ENCODE results near the gene ASXL1. TPM values are rescaled to one million over a fixed set of nuclear protein-coding genes. Genes with fewer than 3 reads are reported as not detected.

Gene ASXL1
- total RNA-seq, 2 donors from 2014 or later, result 74.5 to 135 TPM

GRCh38 chr20:32461836-32462600, 103.9 kb downstream of the ASXL1 start:
- Histone ChIP-seq H3K4me1 (ENCODE audit: control insufficient read depth in 1 of 2, low read depth in 2 of 2) (peaks cover 0 to 8% of the 10 kb centered on the region in 2 donors), H3K4me3 (no peak overlapping the region), H3K27me3 (replicated peaks; ENCODE audit: insufficient read depth) (no peaks in the 10 kb centered on the region), H3K36me3 (no peaks in the 10 kb centered on the region), H3K9me3 (no peaks in the 10 kb centered on the region), H3K27ac (no peak overlapping the region)
- no peak for ATAC-seq (ENCODE audit: insufficient number of reproducible peaks, low FRiP score, low read depth)
- TF ChIP-seq CTCF (IDR thresholded peaks at IDR 0.05), result no peak
- no peak for DNase-seq (ENCODE audit: low spot score)

GRCh38 chr20:32462900-32463641, 104.9 kb downstream of the ASXL1 start:
- no peak overlapping the region for H3K4me3 ChIP-seq
- no peak for TF ChIP-seq CTCF (IDR thresholded peaks at IDR 0.05)
- no peak overlapping the region for H3K27ac ChIP-seq
- H3K36me3 ChIP-seq, result no peaks in the 10 kb centered on the region
- no peak for ATAC-seq (ENCODE audit: insufficient number of reproducible peaks, low FRiP score, low read depth)
- H3K9me3 ChIP-seq, result no peaks in the 10 kb centered on the region
- DNase-seq (ENCODE audit: low spot score), result no peak
- peaks cover 0 to under 1% of the 10 kb centered on the region in 2 donors for H3K4me1 ChIP-seq (ENCODE audit: control insufficient read depth in 1 of 2, low read depth in 2 of 2)
- no peaks in the 10 kb centered on the region for H3K27me3 ChIP-seq (replicated peaks; ENCODE audit: insufficient read depth)

- no peak overlapping the region for H3K27ac ChIP-seq
- TF ChIP-seq CTCF (IDR thresholded peaks at IDR 0.05), result no peak
- DNase-seq (ENCODE audit: low spot score) (no peak), ATAC-seq (ENCODE audit: insufficient number of reproducible peaks, low FRiP score, low read depth) (no peak)
- H3K4me3 ChIP-seq, result no peak overlapping the region
- H3K27me3 ChIP-seq (replicated peaks; ENCODE audit: insufficient read depth), result no peaks in the 10 kb centered on the region
- H3K9me3 ChIP-seq, result no peaks in the 10 kb centered on the region
- no peaks in the 10 kb centered on the region for H3K36me3 ChIP-seq
- no peaks in the 10 kb centered on the region for H3K4me1 ChIP-seq (ENCODE audit: control insufficient read depth in 1 of 2, low read depth in 2 of 2)
Measured at GRCh38 chr20:32463642-32464400, 105.7 kb downstream of the ASXL1 start.

- ATAC-seq (ENCODE audit: insufficient number of reproducible peaks, low FRiP score, low read depth) (no peak), DNase-seq (ENCODE audit: low spot score) (no peak)
- no peak for TF ChIP-seq CTCF (IDR thresholded peaks at IDR 0.05)
- Histone ChIP-seq H3K9me3 (no peaks in the 10 kb centered on the region), H3K27me3 (replicated peaks; ENCODE audit: insufficient read depth) (no peaks in the 10 kb centered on the region), H3K27ac (no peak overlapping the region), H3K4me1 (ENCODE audit: control insufficient read depth in 1 of 2, low read depth in 2 of 2) (no peaks in the 10 kb centered on the region), H3K4me3 (no peak overlapping the region), H3K36me3 (no peaks in the 10 kb centered on the region)
Measured at GRCh38 chr20:32464401-32465091, 106.4 kb downstream of the ASXL1 start.
